ENCODE results near the gene RHOH. TPM values are rescaled to one million over a fixed set of nuclear protein-coding genes. Genes with fewer than 3 reads are reported as not detected.

Gene RHOH
- total and polyA plus RNA-seq, 9 of the 15 experiments (the other 6 are each of a cell fraction or from before 2014, with no cell fraction given): 14.3 to 37.7 (median 23.2) TPM

GRCh38 chr4:40262861-40263260 is 66.0 kb downstream of the RHOH start:
- DNase-seq (ENCODE audit: extremely low read depth in 1 of 4, low spot score in 3 of 4) (no peak), FAIRE-seq (no peak), ATAC-seq (no peak)
- Histone ChIP-seq H3K36me3 (ENCODE audit: control insufficient read depth, insufficient read depth, low read length) (no peaks in the 10 kb centered on the region), H3K9ac (ENCODE audit: insufficient read depth in 1 of 2, low read depth in 2 of 2, low read length in 2 of 2) (no peak overlapping the region), H3K4me3 (no peak overlapping the region), H3K4me1 (replicated peaks in 1 of 2; ENCODE audit: control insufficient read depth in 2 of 2, insufficient read depth in 2 of 2, low read length in 2 of 2) (peaks cover 10 to 14% of the 10 kb centered on the region in 2 experiments), H3K9me3 (replicated peaks; ENCODE audit: control insufficient read depth, insufficient read depth, low read depth, low read length) (no peaks in the 10 kb centered on the region), H2AFZ (ENCODE audit: low read depth, low read length) (no peak overlapping the region), H4K20me1 (replicated peaks; ENCODE audit: control insufficient read depth, insufficient read depth, low read length) (no peaks in the 10 kb centered on the region), H3K79me2 (ENCODE audit: control insufficient read depth, insufficient read depth, low read length) (no peaks in the 10 kb centered on the region), H3K4me2 (ENCODE audit: insufficient read depth, low read length) (no peak overlapping the region), H3K9me1 (ENCODE audit: control insufficient read depth, insufficient read depth, low read length) (no peaks in the 10 kb centered on the region), H3K27ac (ENCODE audit: extremely low read depth, low read depth, low read length) (no peak overlapping the region), H3K27me3 (ENCODE audit: control insufficient read depth in 2 of 2, insufficient read depth in 2 of 2, low read length in 2 of 2) (no peaks in the 10 kb centered on the region)
- TF ChIP-seq RBM25 (IDR thresholded peaks at IDR 0.05; ENCODE audit: low read depth, low read length, severe bottlenecking) (peak; percentile 85), MLX (CRISPR knock-in tag; conservative IDR thresholded peaks at IDR 0.05) (no peak), JUND (IDR thresholded peaks at IDR 0.05; ENCODE audit: borderline replicate concordance, low read depth, low read length) (no peak), JUND (tag; IDR thresholded peaks at IDR 0.05; ENCODE audit: borderline replicate concordance, low read depth, low read length) (no peak), MYC (IDR thresholded peaks at IDR 0.05; ENCODE audit: low read depth, low read length) (no peak), MYC (CRISPR knock-in tag; IDR thresholded peaks at IDR 0.05; ENCODE audit: borderline replicate concordance, low read depth) (no peak), BCOR (IDR thresholded peaks at IDR 0.05) (peak; percentile 64; the same call in 1 of the 2 replicates)
- in situ Hi-C loops (cut with MboI) (no loop called here), intact Hi-C loops (cut with micrococcal nuclease) (no loop called here)
- POLR2A ChIA-PET: interaction anchor here (0.7 kb wide), 1 partner anchor 31 kb away, joined by 3 read pairs; no protein-coding TSS in a partner anchor
- CTCF ChIA-PET (ENCODE audit: low intra/inter-chr PET ratio): no interaction called here
- 59% methylated on average over 2 of the region's 2 CpGs for whole genome bisulfite sequencing (ENCODE audit: insufficient coverage, low coverage, missing lambda C conversion rate)
- BruUV-seq (replicated peaks): no TSS peak

Measured in K562 (cell line).